Neural cell (in vitro differentiated cells): ENCODE data around the gene IGFL4. TPM values are rescaled to one million over a fixed set of nuclear protein-coding genes. Genes with fewer than 3 reads are reported as not detected.

Experiments
- H2AFZ ChIP-seq: fragments of 200-600, 300-800 bp; sonication (generic), shearing (Covaris generic); 2 replicates; pipeline ENCODE4 v1.6.0; 2014; ENCODE audit warnings: low read depth, mild to moderate bottlenecking, antibody characterized with exemption, low read length, moderate library complexity
- H3F3A ChIP-seq: fragments of 200-600 bp; shearing (Covaris generic); 2 replicates; pipeline ENCODE4 v1.6.1; 2016; ENCODE audit warnings: mild to moderate bottlenecking, moderate library complexity, mixed read lengths, antibody characterized with exemption, low read length; ENCODE audit not compliant: insufficient read depth, poor library complexity, severe bottlenecking
- H3K27ac ChIP-seq: fragments of 200-600, 300-800 bp; sonication (generic), shearing (Covaris generic); 2 replicates; pipeline ENCODE4 v1.5.1; 2014; ENCODE audit warnings: mild to moderate bottlenecking, low read length, moderate library complexity
- H3K27me3 ChIP-seq: fragments of 300-800, 200-600 bp; sonication (generic), shearing (Covaris generic); 2 replicates; pipeline ENCODE4 v1.6.0; 2014; ENCODE audit warnings: mild to moderate bottlenecking, low read depth, low read length, moderate library complexity; ENCODE audit not compliant: insufficient read depth
- H3K36me3 ChIP-seq: fragments of 300-800, 200-600 bp; sonication (generic), shearing (Covaris generic); 2 replicates; pipeline ENCODE4 v1.5.1; 2014; ENCODE audit warnings: mild to moderate bottlenecking, antibody characterized with exemption, low read length, moderate library complexity; ENCODE audit not compliant: insufficient read depth
- H3K4me2 ChIP-seq: fragments of 300-800, 200-600 bp; sonication (generic), shearing (Covaris generic); 2 replicates; pipeline ENCODE4 v1.6.0; 2014; ENCODE audit warnings: mild to moderate bottlenecking, low read length
- H3K4me3 ChIP-seq: fragments of 300-800, 200-600 bp; sonication (generic), shearing (Covaris generic); 2 replicates; pipeline ENCODE4 v1.5.1; 2014; ENCODE audit warnings: mild to moderate bottlenecking, low read length, moderate library complexity
- H3K79me2 ChIP-seq: fragments of 200-600 bp; shearing (Covaris generic); replicated peaks from 2 replicates; pipeline ENCODE4 v1.6.0; 2014; ENCODE audit warnings: mild to moderate bottlenecking, low read length, moderate library complexity; ENCODE audit not compliant: insufficient read depth
- H3K9ac ChIP-seq: fragments of 300-800, 200-600 bp; sonication (generic), shearing (Covaris generic); 2 replicates; pipeline ENCODE4 v1.6.1; 2016; ENCODE audit warnings: mild to moderate bottlenecking, low read length, mixed read lengths
- H3K9me2 ChIP-seq: fragments of 200-600 bp; shearing (Covaris generic); 2 replicates; pipeline ENCODE4 v1.6.1; 2016; ENCODE audit warnings: mild to moderate bottlenecking, low read length, mixed read lengths; ENCODE audit not compliant: insufficient read depth
- H3K9me3 ChIP-seq: fragments of 200-600, 300-800 bp; sonication (generic), shearing (Covaris generic); 2 replicates; pipeline ENCODE4 v1.6.1; 2016; ENCODE audit warnings: mild to moderate bottlenecking, mixed run types, low read length, moderate library complexity, mixed read lengths
- H4K20me1 ChIP-seq: fragments of 200-600 bp; shearing (Covaris generic); 2 replicates; pipeline ENCODE4 v1.6.1; 2016; ENCODE audit warnings: mild to moderate bottlenecking, mixed run types; ENCODE audit not compliant: insufficient read depth
- CTCF ChIP-seq: fragments of 450-650 bp; IDR thresholded peaks from 2 replicates; pipeline ENCODE4 v1.5.1; 2014; ENCODE audit warnings: antibody characterized with exemption, mild to moderate bottlenecking, moderate library complexity; ENCODE audit not compliant: poor library complexity, severe bottlenecking
- EP300 ChIP-seq: fragments of 450-650 bp; conservative IDR thresholded peaks from 2 replicates; pipeline ENCODE4 v1.6.1; 2014; ENCODE audit warnings: antibody characterized with exemption, mild to moderate bottlenecking, moderate library complexity; ENCODE audit not compliant: poor library complexity, severe bottlenecking
- EZH2 ChIP-seq: fragments of 200-600, 300-800 bp; shearing (Covaris generic), sonication (generic); IDR thresholded peaks from 2 replicates; pipeline ENCODE4 v1.6.1; 2014; ENCODE audit warnings: antibody characterized with exemption, low read length, borderline replicate concordance, mild to moderate bottlenecking; ENCODE audit not compliant: insufficient read depth, poor library complexity, severe bottlenecking
- MXI1 ChIP-seq: fragments of 450-650 bp; conservative IDR thresholded peaks from 2 replicates; pipeline ENCODE4 v1.6.1; 2014; ENCODE audit warnings: antibody characterized with exemption, mild to moderate bottlenecking; ENCODE audit not compliant: poor library complexity, severe bottlenecking
- POLR2AphosphoS5 ChIP-seq: IDR thresholded peaks from 2 replicates; pipeline ENCODE4 v1.6.1; 2012
- REST ChIP-seq: IDR thresholded peaks from 2 replicates; pipeline ENCODE4 v1.6.1; 2012; ENCODE audit warnings: borderline replicate concordance
- SMC3 ChIP-seq: fragments of 450-650 bp; conservative IDR thresholded peaks from 2 replicates; pipeline ENCODE4 v1.6.1; 2014; ENCODE audit warnings: antibody characterized with exemption, mild to moderate bottlenecking, moderate library complexity; ENCODE audit not compliant: poor library complexity
- TAF1 ChIP-seq: IDR thresholded peaks from 2 replicates; pipeline ENCODE4 v1.6.1; 2012; ENCODE audit warnings: low read depth
- polyA plus RNA-seq: library from polyadenylated mRNA; depleted of rRNA; stranded (reverse); fragments of >200 nt; gene quantifications from 2 replicates; pipeline ENCODE4 v1.2.3, GENCODE V29; 2014

The IGFL4 gene
- polyA plus RNA-seq, 1 donor from 2014 or later: 5.2 TPM

- H3K9me2 ChIP-seq: no peaks in the 10 kb centered on the region
- H3K4me2 ChIP-seq: no peak overlapping the region
- no peak overlapping the region for H3K27ac ChIP-seq
- H3K79me2 ChIP-seq: peaks cover 3% of the 10 kb centered on the region
- TF ChIP-seq EP300 (no peak), CTCF (no peak), POLR2AphosphoS5 (no peak), REST (no peak), EZH2 (no peak), MXI1 (no peak), SMC3 (no peak)
- H3K4me3 ChIP-seq: no peak overlapping the region
- no peaks in the 10 kb centered on the region for H3F3A ChIP-seq
- no peak overlapping the region for H2AFZ ChIP-seq
- H3K36me3 ChIP-seq: no peaks in the 10 kb centered on the region
- no peaks in the 10 kb centered on the region for H4K20me1 ChIP-seq
- no peaks in the 10 kb centered on the region for H3K9me3 ChIP-seq
- no peaks in the 10 kb centered on the region for H3K27me3 ChIP-seq
- H3K9ac ChIP-seq: no peak overlapping the region
Observed at GRCh38 chr19:46002678-46003275, 38.0 kb downstream of the IGFL4 start.

DNA sequence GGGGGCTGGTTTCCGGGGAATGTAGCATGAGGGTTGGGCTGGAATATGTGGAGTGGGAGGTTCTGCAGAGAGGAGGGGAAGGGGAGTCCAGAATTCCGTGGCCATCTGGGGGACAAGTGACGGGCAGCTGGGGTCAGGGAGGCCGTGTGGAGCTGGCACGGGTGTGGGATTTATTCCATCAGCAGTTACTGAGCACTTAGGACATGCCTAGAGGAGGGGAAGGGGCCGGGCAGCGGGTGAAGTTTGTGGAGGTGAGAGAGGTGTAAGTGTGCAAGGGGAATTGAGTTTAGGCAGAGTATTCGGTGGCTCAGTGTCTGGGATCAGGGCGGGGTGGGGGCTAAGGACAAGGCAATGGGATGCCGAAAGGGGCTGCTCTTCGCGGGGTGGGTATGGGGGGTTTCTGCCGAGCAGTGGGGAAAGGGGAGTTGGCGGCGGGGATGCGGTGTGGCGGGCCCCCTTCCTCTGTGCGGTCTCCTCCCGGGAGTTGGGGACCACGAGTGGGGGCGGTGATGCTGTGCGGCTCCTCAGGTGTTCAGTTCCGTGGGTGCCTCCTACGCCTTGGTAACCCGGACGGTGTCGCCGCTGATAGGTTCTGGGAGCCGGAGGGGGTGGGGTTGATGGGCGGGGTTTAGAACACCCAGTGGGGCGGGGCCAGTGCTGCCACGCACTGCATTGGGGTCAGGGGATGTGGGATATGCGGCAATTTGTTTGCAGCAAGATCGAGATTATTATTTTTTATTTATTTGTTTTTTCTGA lies 40.1 kb downstream of the IGFL4 start:
- Histone ChIP-seq H3K4me2 (peak overlapping the region; percentile 52), H3K9ac (peak overlapping the region; percentile 68), H3K9me2 (no peaks in the 10 kb centered on the region), H3F3A (no peaks in the 10 kb centered on the region), H3K79me2 (peaks cover 3% of the 10 kb centered on the region), H3K27me3 (no peaks in the 10 kb centered on the region), H3K4me3 (peak overlapping the region; percentile 67), H3K36me3 (no peaks in the 10 kb centered on the region), H3K9me3 (no peaks in the 10 kb centered on the region), H2AFZ (peak overlapping the region; percentile 14), H4K20me1 (no peaks in the 10 kb centered on the region), H3K27ac (peak overlapping the region; percentile 59)
- TF ChIP-seq POLR2AphosphoS5 (peak; percentile 12), SMC3 (no peak), TAF1 (peak; percentile 65)
